CD4-positive, CD25-positive, alpha-beta regulatory T cell (primary cell): ENCODE measurements around the gene GPR183. TPM values are rescaled to one million over a fixed set of nuclear protein-coding genes. Genes with fewer than 3 reads are reported as not detected.

Experiments
- ATAC-seq, 2 donors: fragments of 150-1000 bp; cut with Tn5 transposase; one replicate each; pipeline ENCODE4 v1.10.0; 2021; ENCODE audit warnings: low read depth in 2 of 2, moderate number of reproducible peaks in 2 of 2, moderate library complexity in 1 of 2
- DNase-seq, 3 donors: peaks; one replicate each; pipeline versions ENCODE4 v3.0.0 to v3.0.0-alpha.2; 2012 to 2022; ENCODE audit warnings: mixed read lengths in 1 of 3
- H3K27ac ChIP-seq: one replicate; pipeline ENCODE4 v1.7.0; 2013; ENCODE audit warnings: mild to moderate bottlenecking, low read length; ENCODE audit not compliant: insufficient read depth, poor library complexity, severe bottlenecking
- H3K27me3 ChIP-seq: one replicate; pipeline ENCODE4 v1.7.0; 2013; ENCODE audit warnings: low read length; ENCODE audit not compliant: control insufficient read depth, insufficient read depth
- H3K36me3 ChIP-seq: one replicate; pipeline ENCODE4 v1.7.0; 2013; ENCODE audit warnings: mild to moderate bottlenecking, low read length, moderate library complexity; ENCODE audit not compliant: control insufficient read depth, insufficient read depth
- H3K4me1 ChIP-seq: 2 replicates; pipeline ENCODE4 v1.7.0; 2013; ENCODE audit warnings: mild to moderate bottlenecking, low read length; ENCODE audit not compliant: insufficient read depth, control insufficient read depth, poor library complexity, severe bottlenecking
- H3K4me3 ChIP-seq: one replicate; pipeline ENCODE4 v1.7.0; 2013; ENCODE audit warnings: low read depth, mild to moderate bottlenecking, low read length, moderate library complexity
- H3K9me3 ChIP-seq, 2 experiments: 1 replicate in 1 of 2; 2 replicates in 1 of 2; pipeline ENCODE4 v1.7.0; 2013; ENCODE audit warnings: low read length in 2 of 2, mild to moderate bottlenecking in 1 of 2, moderate library complexity in 1 of 2; ENCODE audit not compliant: control insufficient read depth in 2 of 2
- H3K27ac Mint-ChIP-seq, 3 donors: one replicate each; pipeline ENCODE4 v1.8.0; 2020 to 2022; ENCODE audit warnings: mild to moderate bottlenecking in 3 of 3, mixed read lengths in 3 of 3, moderate library complexity in 2 of 3
- H3K27me3 Mint-ChIP-seq: one replicate; pipeline ENCODE4 v1.8.0; 2022; ENCODE audit warnings: mild to moderate bottlenecking, mixed read lengths
- H3K36me3 Mint-ChIP-seq: one replicate; pipeline ENCODE4 v1.8.0; 2020; ENCODE audit warnings: mixed read lengths
- H3K4me1 Mint-ChIP-seq, 4 donors: one replicate each; pipeline ENCODE4 v1.8.0; 2020 to 2022; ENCODE audit warnings: mixed read lengths in 4 of 4, mild to moderate bottlenecking in 1 of 4
- H3K4me3 Mint-ChIP-seq, 4 donors: one replicate each; pipeline ENCODE4 v1.8.0; 2020 to 2022; ENCODE audit warnings: mild to moderate bottlenecking in 4 of 4, mixed read lengths in 4 of 4, moderate library complexity in 3 of 4
- H3K9me3 Mint-ChIP-seq, 7 donors: one replicate each; pipeline ENCODE4 v1.8.0; 2020 to 2022; ENCODE audit warnings: mixed read lengths in 7 of 7, mild to moderate bottlenecking in 3 of 7, moderate library complexity in 2 of 7
- polyA plus RNA-seq, 4 donors: library from polyadenylated mRNA; unstranded; fragments of 300-500 nt; fragmentation: Illumina TruSeq; gene quantifications; one replicate each; pipeline ENCODE4 v1.2.3, GENCODE V29; 2021
- total RNA-seq: library from RNA; stranded (reverse); gene quantifications from one replicate; pipeline ENCODE4 v1.2.3, GENCODE V29; 2022

The GPR183 gene
- total and polyA plus RNA-seq, 5 donors from 2014 or later = 206 to 418 (median 306) TPM

GRCh38 chr13:99289271-99289670, 17.9 kb downstream of the GPR183 start:
- H3K4me1 ChIP-seq = peaks cover 73% of the 10 kb centered on the region
- DNase-seq = no peak
- H3K27ac Mint-ChIP-seq = peak overlapping the region; percentile 7 to 92 (median 35)

GRCh38 chr13:99288089-99288488, 19.1 kb downstream of the GPR183 start:
- peaks cover 18% of the 10 kb centered on the region for H3K36me3 ChIP-seq
- Mint-ChIP-seq H3K27ac (peak overlapping the region; percentile 59 to 92 (median 90)), H3K27me3 (no peaks in the 10 kb centered on the region), H3K4me1 (peaks cover 50 to 88% (median 60%) of the 10 kb centered on the region in 4 donors), H3K36me3 (peaks cover 32% of the 10 kb centered on the region), H3K4me3 (peak overlapping the region; percentile 1 to 46 (median 16)), H3K9me3 (no peaks in the 10 kb centered on the region)
- H3K4me3 ChIP-seq = no peak overlapping the region
- ATAC-seq = peak; percentile 26 to 37
- H3K27me3 ChIP-seq = no peaks in the 10 kb centered on the region
- peak overlapping the region; percentile 30 for H3K27ac ChIP-seq
- peak in 1 of 3 donors; percentile 68 for DNase-seq
- no peaks in the 10 kb centered on the region for H3K9me3 ChIP-seq
- H3K4me1 ChIP-seq = peaks cover 80% of the 10 kb centered on the region

More at GRCh38 chr13:99289271-99289670, 17.9 kb downstream of the GPR183 start:
- H3K27ac ChIP-seq = no peak overlapping the region
- no peaks in the 10 kb centered on the region for H3K27me3 ChIP-seq
- H3K4me1 Mint-ChIP-seq = peaks cover 53 to 92% (median 67%) of the 10 kb centered on the region in 4 donors
- ATAC-seq = no peak
- peak overlapping the region in 3 of 4 donors; percentile 1 to 76 (median 8) for H3K4me3 Mint-ChIP-seq
- no peaks in the 10 kb centered on the region for H3K9me3 ChIP-seq
- H3K27me3 Mint-ChIP-seq = no peaks in the 10 kb centered on the region
- H3K9me3 Mint-ChIP-seq = no peaks in the 10 kb centered on the region
- H3K4me3 ChIP-seq = peak overlapping the region; percentile 2
- peaks cover 30% of the 10 kb centered on the region for H3K36me3 ChIP-seq
- H3K36me3 Mint-ChIP-seq = peaks cover 37% of the 10 kb centered on the region

- DNase-seq = no peak
- Mint-ChIP-seq H3K9me3 (no peaks in the 10 kb centered on the region), H3K4me1 (peaks cover 50 to 89% (median 61%) of the 10 kb centered on the region in 4 donors), H3K36me3 (peaks cover 28% of the 10 kb centered on the region), H3K27me3 (no peaks in the 10 kb centered on the region), H3K4me3 (peak overlapping the region in 3 of 4 donors; percentile 22 to 72 (median 33)), H3K27ac (peak overlapping the region; percentile 40 to 94 (median 90))
- no peak for ATAC-seq
- Histone ChIP-seq H3K4me1 (peaks cover 85% of the 10 kb centered on the region), H3K4me3 (no peak overlapping the region), H3K27me3 (no peaks in the 10 kb centered on the region), H3K27ac (peak overlapping the region; percentile 30), H3K9me3 (no peaks in the 10 kb centered on the region), H3K36me3 (peaks cover 12% of the 10 kb centered on the region)
Observed at GRCh38 chr13:99287551-99287950, 19.6 kb downstream of the GPR183 start.

- DNase-seq = no peak
- Histone ChIP-seq H3K4me3 (no peak overlapping the region), H3K4me1 (peaks cover 92% of the 10 kb centered on the region), H3K36me3 (peaks cover 8% of the 10 kb centered on the region), H3K27me3 (no peaks in the 10 kb centered on the region), H3K27ac (no peak overlapping the region), H3K9me3 (no peaks in the 10 kb centered on the region)
- Mint-ChIP-seq H3K4me1 (peaks cover 53 to 96% (median 69%) of the 10 kb centered on the region in 4 donors), H3K27ac (peak overlapping the region; percentile 56 to 96 (median 92)), H3K9me3 (no peaks in the 10 kb centered on the region), H3K36me3 (peaks cover 22% of the 10 kb centered on the region), H3K4me3 (peak overlapping the region in 3 of 4 donors; percentile 10 to 49 (median 13)), H3K27me3 (no peaks in the 10 kb centered on the region)
- no peak for ATAC-seq
Observed at GRCh38 chr13:99285432-99286182, 21.6 kb downstream of the GPR183 start.

DNA sequence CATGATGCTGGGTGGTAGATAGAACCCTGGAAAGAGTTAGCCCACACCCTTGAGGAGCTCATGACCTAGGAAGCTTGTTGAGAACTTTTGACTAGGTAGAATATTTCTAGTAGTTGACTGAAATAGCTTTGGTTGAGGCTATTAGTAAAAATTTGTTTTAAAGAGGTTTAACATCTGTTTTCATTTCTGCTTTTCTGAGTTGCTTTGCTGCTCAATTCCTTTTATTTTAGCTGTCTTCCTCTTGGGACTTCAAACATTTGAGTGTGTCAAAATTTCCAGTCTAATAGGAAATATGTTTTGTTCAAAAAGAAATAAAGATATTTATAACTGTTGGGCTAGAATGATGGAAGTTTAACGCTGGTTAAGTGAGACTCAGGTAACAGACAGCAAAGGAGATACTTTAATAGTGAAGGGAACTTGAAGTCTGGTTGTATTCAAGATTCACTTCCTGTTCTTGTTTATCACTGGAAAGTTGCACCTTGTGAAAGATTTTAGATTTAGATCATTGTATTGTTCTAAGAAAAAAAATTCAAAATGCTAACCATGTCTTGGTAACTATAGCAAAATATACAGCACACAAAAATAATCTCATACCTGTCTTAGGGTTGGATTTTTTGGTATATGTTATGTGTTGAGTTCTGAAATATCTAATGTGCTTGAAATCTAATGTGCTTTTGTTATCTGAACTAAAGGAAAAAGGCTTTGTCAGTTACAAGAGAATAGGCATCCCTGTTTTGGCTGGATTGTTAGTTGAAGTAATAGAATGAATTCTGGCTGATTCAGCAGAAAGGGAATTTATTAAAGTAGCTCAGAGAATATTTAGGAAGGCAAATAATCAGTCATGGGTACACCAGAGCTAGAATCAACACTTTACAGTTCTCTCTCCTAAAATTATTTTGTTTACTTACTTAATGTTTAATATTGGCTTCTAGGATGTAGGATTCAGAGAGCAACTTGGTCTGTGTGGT, 24.7 kb downstream of the GPR183 start:
- ATAC-seq = peak; percentile 46 to 51
- Mint-ChIP-seq H3K36me3 (peaks cover 29% of the 10 kb centered on the region), H3K4me3 (peak overlapping the region; percentile 51 to 86 (median 82)), H3K9me3 (no peaks in the 10 kb centered on the region), H3K4me1 (peaks cover 47 to 95% (median 73%) of the 10 kb centered on the region in 4 donors), H3K27me3 (no peaks in the 10 kb centered on the region), H3K27ac (peak overlapping the region; percentile 95 to 98 (median 96))
- Histone ChIP-seq H3K9me3 (no peaks in the 10 kb centered on the region), H3K27me3 (no peaks in the 10 kb centered on the region), H3K4me3 (peak overlapping the region; percentile 70), H3K27ac (peak overlapping the region; percentile 82), H3K4me1 (peaks cover 83% of the 10 kb centered on the region), H3K36me3 (peaks cover 13% of the 10 kb centered on the region)
- peak in 2 of 3 donors; percentile 53 to 57 for DNase-seq

- DNase-seq = peak; percentile 40 to 82 (median 60)
- peak overlapping the region; percentile 51 to 83 (median 73) for H3K4me3 Mint-ChIP-seq
- peaks cover 47 to 94% (median 71%) of the 10 kb centered on the region in 4 donors for H3K4me1 Mint-ChIP-seq
- no peaks in the 10 kb centered on the region for H3K27me3 ChIP-seq
- no peaks in the 10 kb centered on the region for H3K9me3 Mint-ChIP-seq
- H3K9me3 ChIP-seq = no peaks in the 10 kb centered on the region
- peak overlapping the region; percentile 82 for H3K27ac ChIP-seq
- ATAC-seq = peak; percentile 74 to 79
- H3K36me3 Mint-ChIP-seq = peaks cover 29% of the 10 kb centered on the region
- no peaks in the 10 kb centered on the region for H3K27me3 Mint-ChIP-seq
- peak overlapping the region; percentile 95 to 98 (median 96) for H3K27ac Mint-ChIP-seq
- peaks cover 9% of the 10 kb centered on the region for H3K36me3 ChIP-seq
- H3K4me3 ChIP-seq = peak overlapping the region; percentile 70
- H3K4me1 ChIP-seq = peaks cover 78% of the 10 kb centered on the region
Observed at GRCh38 chr13:99281811-99282263, 25.4 kb downstream of the GPR183 start.

DNA sequence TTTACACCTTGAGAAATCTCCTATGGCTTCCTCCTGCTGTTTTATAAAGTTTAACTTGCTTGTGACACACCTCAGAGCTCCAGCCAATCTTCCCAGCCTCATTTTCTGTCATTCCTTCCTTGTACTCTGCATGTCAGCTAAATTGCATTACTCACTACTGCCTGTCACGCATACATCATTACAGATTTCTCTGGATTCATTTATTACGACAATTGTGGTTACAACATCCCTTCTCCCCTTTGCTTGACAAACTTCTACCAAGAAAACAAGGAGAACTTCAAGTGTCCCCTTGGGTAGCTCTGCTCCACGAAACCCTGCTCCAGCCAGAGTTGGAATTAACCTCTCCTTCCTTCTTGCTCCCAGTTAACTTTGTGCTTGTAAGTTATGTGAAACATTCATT, 27.0 kb downstream of the GPR183 start:
- Histone ChIP-seq H3K36me3 (peaks cover 5% of the 10 kb centered on the region), H3K4me3 (no peak overlapping the region), H3K4me1 (peaks cover 76% of the 10 kb centered on the region), H3K27ac (no peak overlapping the region), H3K27me3 (no peaks in the 10 kb centered on the region), H3K9me3 (no peaks in the 10 kb centered on the region)
- H3K4me3 Mint-ChIP-seq = peak overlapping the region in 1 of 4 donors; percentile 17
- peaks cover 48 to 94% (median 76%) of the 10 kb centered on the region in 4 donors for H3K4me1 Mint-ChIP-seq
- peaks cover 33% of the 10 kb centered on the region for H3K36me3 Mint-ChIP-seq
- no peaks in the 10 kb centered on the region for H3K27me3 Mint-ChIP-seq
- peak overlapping the region; percentile 91 to 96 (median 95) for H3K27ac Mint-ChIP-seq
- ATAC-seq = no peak
- DNase-seq = no peak
- no peaks in the 10 kb centered on the region for H3K9me3 Mint-ChIP-seq
